CD8-positive, alpha-beta memory T cell (primary cell): Measurements from ENCODE around the gene SLC38A2. TPM values are rescaled to one million over a fixed set of nuclear protein-coding genes. Genes with fewer than 3 reads are reported as not detected.

Experiments used
- CTCF ChIA-PET: fragments of 350-600 bp; sonication (Branson Sonifier 250); formaldehyde crosslinking; loops from one replicate; lab custom pipeline; 2021; ENCODE audit warnings: antibody characterized with exemption; lab: Charles Lee
- POLR2A ChIA-PET: fragments of 350-600 bp; sonication (Branson Sonifier 250); formaldehyde crosslinking; loops from one replicate; lab custom pipeline; 2021; ENCODE audit warnings: antibody characterized with exemption; lab: Charles Lee
- DNase-seq, 5 donors: peaks; one replicate each; pipeline versions ENCODE4 v3.0.0 to v3.0.0-alpha.2; 2020 to 2022; ENCODE audit warnings: mixed read lengths in 1 of 5
- H3K27ac ChIP-seq: one replicate; pipeline ENCODE4 v1.7.0; 2013; ENCODE audit warnings: low read depth, mild to moderate bottlenecking, low read length, moderate library complexity
- H3K27me3 ChIP-seq: 2 replicates; pipeline ENCODE4 v1.7.0; 2013; ENCODE audit warnings: low read length, mild to moderate bottlenecking; ENCODE audit not compliant: insufficient read depth, poor library complexity, severe bottlenecking
- H3K36me3 ChIP-seq: 2 replicates; pipeline ENCODE4 v1.7.0; 2013; ENCODE audit warnings: mild to moderate bottlenecking, low read length, moderate library complexity; ENCODE audit not compliant: insufficient read depth
- H3K4me1 ChIP-seq: 2 replicates; pipeline ENCODE4 v1.7.0; 2013; ENCODE audit warnings: mild to moderate bottlenecking, low read length, moderate library complexity; ENCODE audit not compliant: insufficient read depth
- H3K4me3 ChIP-seq: 2 replicates; pipeline ENCODE4 v1.7.0; 2013; ENCODE audit warnings: mild to moderate bottlenecking, low read length
- H3K9me3 ChIP-seq: 2 replicates; pipeline ENCODE4 v1.7.0; 2013; ENCODE audit warnings: mild to moderate bottlenecking, low read length
- H3K27ac Mint-ChIP-seq, 8 donors: one replicate each; pipeline ENCODE4 v1.8.0; 2020 to 2021; ENCODE audit warnings: mixed read lengths in 8 of 8, mild to moderate bottlenecking in 6 of 8, inconsistent platforms in 3 of 8, moderate library complexity in 3 of 8
- H3K27me3 Mint-ChIP-seq, 2 donors: one replicate each; pipeline ENCODE4 v1.8.0; 2020 to 2021; ENCODE audit warnings: mixed read lengths in 2 of 2, mild to moderate bottlenecking in 1 of 2, moderate library complexity in 1 of 2
- H3K36me3 Mint-ChIP-seq, 3 donors: one replicate each; pipeline ENCODE4 v1.8.0; 2020 to 2021; ENCODE audit warnings: mixed read lengths in 3 of 3, inconsistent platforms in 1 of 3, mild to moderate bottlenecking in 1 of 3
- H3K4me1 Mint-ChIP-seq, 3 donors: one replicate each; pipeline ENCODE4 v1.8.0; 2020 to 2021; ENCODE audit warnings: mixed read lengths in 3 of 3, inconsistent platforms in 1 of 3, mild to moderate bottlenecking in 1 of 3
- H3K4me3 Mint-ChIP-seq, 7 donors: one replicate each; pipeline ENCODE4 v1.8.0; 2020 to 2021; ENCODE audit warnings: mixed read lengths in 7 of 7, mild to moderate bottlenecking in 6 of 7, moderate library complexity in 4 of 7, inconsistent platforms in 2 of 7
- H3K9me3 Mint-ChIP-seq, 5 donors: one replicate each; pipeline ENCODE4 v1.8.0; 2020 to 2022; ENCODE audit warnings: mixed read lengths in 5 of 5, mild to moderate bottlenecking in 3 of 5, moderate library complexity in 2 of 5, inconsistent platforms in 1 of 5
- polyA plus RNA-seq: library from polyadenylated mRNA; unstranded; fragments of 300-500 nt; fragmentation: Illumina TruSeq; gene quantifications from one replicate; pipeline ENCODE4 v1.2.3, GENCODE V29; 2021
- total RNA-seq, 2 experiments: library from RNA; stranded (reverse); gene quantifications; one replicate each; pipeline ENCODE4 v1.2.3, GENCODE V29; 2021

The SLC38A2 gene
- total and polyA plus RNA-seq, 3 experiments from 2014 or later, result 58.4 to 202 (median 198) TPM

- CTCF ChIA-PET, result interaction anchor here (0.9 to 1.2 kb wide), 2 partner anchors 99 to 243 kb away, joined by 3 read pairs; partner anchors contain the start of gene SLC38A1
- no peak overlapping the region for H3K27ac ChIP-seq
- H3K4me3 ChIP-seq, result no peak overlapping the region
Observed at GRCh38 chr12:46368138-46368537, 4.4 kb downstream of the SLC38A2 start.

DNA sequence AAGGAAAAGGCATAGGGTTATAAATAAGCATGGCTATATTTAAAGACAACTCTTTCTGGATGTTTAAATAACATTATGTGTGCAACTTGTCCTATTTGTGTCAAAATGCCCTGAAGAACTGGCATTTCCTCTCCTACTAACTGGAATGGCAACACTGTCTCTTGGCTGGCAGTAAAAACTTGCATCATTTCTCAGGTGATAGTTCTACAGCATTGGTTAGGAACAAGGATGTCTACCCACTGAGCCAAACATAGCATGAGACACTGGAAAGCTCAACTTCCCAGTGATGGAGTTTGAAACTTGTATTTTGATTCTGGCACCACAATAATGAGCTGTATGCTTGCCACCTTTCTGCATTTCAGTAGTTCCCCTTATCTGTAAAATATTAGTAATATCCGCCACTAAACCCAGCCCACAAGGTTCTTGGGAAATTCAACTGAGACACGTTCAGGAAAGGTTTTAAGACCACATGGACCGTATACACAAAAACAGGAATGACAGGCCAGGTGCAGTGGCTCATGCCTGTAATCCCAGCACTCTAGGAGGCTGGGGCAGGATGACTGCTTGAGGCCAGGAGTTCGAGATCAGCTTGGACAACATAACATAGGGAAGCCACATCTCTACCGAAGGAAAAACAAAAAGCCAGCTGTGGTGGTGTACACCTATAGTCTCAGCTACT is 5.1 kb downstream of the SLC38A2 start:
- H3K27ac Mint-ChIP-seq, result peak overlapping the region in 7 of 8 donors; percentile 55 to 100 (median 74)
- peaks cover 0 to 2% (median 0%) of the 10 kb centered on the region in 5 donors for H3K9me3 Mint-ChIP-seq
- POLR2A ChIA-PET, result interaction anchor here (0.6 kb wide), 1 partner anchor 25 kb away, joined by 4 read pairs; no protein-coding TSS in a partner anchor
- Histone ChIP-seq H3K36me3 (peaks cover 67% of the 10 kb centered on the region), H3K9me3 (no peaks in the 10 kb centered on the region), H3K4me1 (peaks cover 67% of the 10 kb centered on the region), H3K27ac (no peak overlapping the region), H3K4me3 (no peak overlapping the region), H3K27me3 (no peaks in the 10 kb centered on the region)
- H3K4me1 Mint-ChIP-seq, result peaks cover 69 to 84% (median 83%) of the 10 kb centered on the region in 3 donors
- CTCF ChIA-PET, result interaction anchor here (0.9 to 1.2 kb wide), 2 partner anchors 99 to 243 kb away, joined by 3 read pairs; partner anchors contain the start of gene SLC38A1
- H3K27me3 Mint-ChIP-seq, result peaks cover 0 to 15% of the 10 kb centered on the region in 2 donors
- DNase-seq, result no peak
- peaks cover 18 to 94% (median 32%) of the 10 kb centered on the region in 3 donors for H3K36me3 Mint-ChIP-seq
- peak overlapping the region in 6 of 7 donors; percentile 47 to 98 (median 60) for H3K4me3 Mint-ChIP-seq

More at GRCh38 chr12:46368138-46368537, 4.4 kb downstream of the SLC38A2 start:
- Histone ChIP-seq H3K27me3 (no peaks in the 10 kb centered on the region), H3K36me3 (peaks cover 61% of the 10 kb centered on the region), H3K9me3 (no peaks in the 10 kb centered on the region), H3K4me1 (peaks cover 62% of the 10 kb centered on the region)
- Mint-ChIP-seq H3K4me1 (peaks cover 66 to 79% (median 77%) of the 10 kb centered on the region in 3 donors), H3K27me3 (peaks cover 0 to 16% of the 10 kb centered on the region in 2 donors), H3K4me3 (peak overlapping the region; percentile 33 to 98 (median 59)), H3K36me3 (peaks cover 18 to 91% (median 28%) of the 10 kb centered on the region in 3 donors), H3K27ac (peak overlapping the region; percentile 38 to 100 (median 70)), H3K9me3 (peaks cover 0 to 2% (median 0%) of the 10 kb centered on the region in 5 donors)
- DNase-seq, result no peak
- POLR2A ChIA-PET, result no interaction called here

DNA sequence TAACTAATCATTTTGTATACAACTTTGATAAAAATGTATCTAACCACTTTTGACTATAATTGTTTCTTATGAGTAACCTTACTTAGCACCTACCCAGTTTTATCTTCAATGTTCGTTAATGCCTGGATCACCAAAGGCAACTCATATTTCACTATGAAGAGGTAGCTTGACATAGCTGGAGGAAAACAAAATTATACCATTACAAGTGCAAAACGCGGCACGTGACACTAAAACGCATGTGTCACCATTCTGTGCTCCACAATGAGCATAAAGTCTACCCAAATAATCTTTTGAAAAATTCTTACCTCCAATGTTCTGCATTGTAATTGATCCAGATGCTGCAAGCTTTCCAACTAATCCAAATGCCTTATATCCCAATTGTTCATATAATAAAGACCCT is 5.8 kb downstream of the SLC38A2 start:
- H3K27me3 Mint-ChIP-seq, result peaks cover 0 to 9% of the 10 kb centered on the region in 2 donors
- Histone ChIP-seq H3K4me1 (peaks cover 67% of the 10 kb centered on the region), H3K4me3 (no peak overlapping the region), H3K27me3 (no peaks in the 10 kb centered on the region), H3K9me3 (no peaks in the 10 kb centered on the region), H3K27ac (no peak overlapping the region), H3K36me3 (peaks cover 73% of the 10 kb centered on the region)
- no peak for DNase-seq
- POLR2A ChIA-PET, result no interaction called here
- peak overlapping the region in 3 of 8 donors; percentile 66 to 100 (median 81) for H3K27ac Mint-ChIP-seq
- CTCF ChIA-PET, result interaction anchor here (1.2 kb wide), 1 partner anchor 242 kb away, joined by 3 read pairs; no protein-coding TSS in a partner anchor
- peaks cover 24 to 96% (median 38%) of the 10 kb centered on the region in 3 donors for H3K36me3 Mint-ChIP-seq
- peak overlapping the region in 2 of 7 donors; percentile 47 to 59 for H3K4me3 Mint-ChIP-seq
- peaks cover 73 to 92% (median 90%) of the 10 kb centered on the region in 3 donors for H3K4me1 Mint-ChIP-seq
- H3K9me3 Mint-ChIP-seq, result peaks cover 0 to 2% (median 0%) of the 10 kb centered on the region in 5 donors

- no peaks in the 10 kb centered on the region for H3K9me3 Mint-ChIP-seq
- H3K27me3 ChIP-seq, result no peaks in the 10 kb centered on the region
- H3K27me3 Mint-ChIP-seq, result peaks cover 0 to 1% of the 10 kb centered on the region in 2 donors
- H3K4me1 ChIP-seq, result peaks cover 67% of the 10 kb centered on the region
- peak overlapping the region in 7 of 8 donors; percentile 17 to 78 (median 58) for H3K27ac Mint-ChIP-seq
- POLR2A ChIA-PET, result no interaction called here
- no peak overlapping the region for H3K4me3 ChIP-seq
- peaks cover 76 to 96% (median 95%) of the 10 kb centered on the region in 3 donors for H3K4me1 Mint-ChIP-seq
- H3K27ac ChIP-seq, result no peak overlapping the region
- no peak for DNase-seq
- peaks cover 80% of the 10 kb centered on the region for H3K36me3 ChIP-seq
- CTCF ChIA-PET, result no interaction called here
- peaks cover 25 to 96% (median 38%) of the 10 kb centered on the region in 3 donors for H3K36me3 Mint-ChIP-seq
- no peak overlapping the region for H3K4me3 Mint-ChIP-seq
- H3K9me3 ChIP-seq, result no peaks in the 10 kb centered on the region
Observed at GRCh38 chr12:46365951-46366379, 6.6 kb downstream of the SLC38A2 start.

- Histone ChIP-seq H3K36me3 (peaks cover 80% of the 10 kb centered on the region), H3K4me1 (peaks cover 59% of the 10 kb centered on the region), H3K27ac (no peak overlapping the region), H3K4me3 (no peak overlapping the region), H3K27me3 (no peaks in the 10 kb centered on the region), H3K9me3 (no peaks in the 10 kb centered on the region)
- H3K9me3 Mint-ChIP-seq, result no peaks in the 10 kb centered on the region
- DNase-seq, result no peak
- H3K4me1 Mint-ChIP-seq, result peaks cover 70 to 91% (median 89%) of the 10 kb centered on the region in 3 donors
- peaks cover 28 to 93% (median 42%) of the 10 kb centered on the region in 3 donors for H3K36me3 Mint-ChIP-seq
- H3K4me3 Mint-ChIP-seq, result peak overlapping the region in 2 of 7 donors; percentile 5 to 19
- ChIA-PET POLR2A (interaction anchor here (0.8 kb wide), 1 partner anchor 37 kb away, joined by 3 read pairs; no protein-coding TSS in a partner anchor), CTCF (no interaction called here)
- no peaks in the 10 kb centered on the region for H3K27me3 Mint-ChIP-seq
- H3K27ac Mint-ChIP-seq, result peak overlapping the region in 7 of 8 donors; percentile 29 to 73 (median 58)
Observed at GRCh38 chr12:46364777-46365580, 7.6 kb downstream of the SLC38A2 start.

DNA sequence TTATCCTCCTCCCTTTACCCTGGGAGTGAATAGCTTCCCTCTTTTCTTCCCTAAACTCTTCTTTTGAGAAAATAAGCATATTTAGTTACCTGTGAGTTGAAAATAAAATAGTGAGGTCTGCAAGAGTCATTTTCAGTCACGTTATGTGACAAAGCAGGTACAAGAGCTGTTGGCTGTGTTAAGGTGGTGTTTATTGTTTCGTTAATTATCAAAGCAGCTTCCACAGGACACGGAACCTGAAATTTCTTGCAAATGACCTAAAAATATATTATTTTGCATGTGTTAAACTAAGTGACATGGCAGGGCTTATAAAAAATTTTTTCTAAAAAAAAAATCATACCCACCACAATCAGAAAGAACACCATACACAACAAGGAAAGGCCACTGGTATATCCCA is 8.3 kb downstream of the SLC38A2 start:
- H3K4me3 ChIP-seq, result no peak overlapping the region
- Mint-ChIP-seq H3K4me3 (no peak overlapping the region), H3K27me3 (no peaks in the 10 kb centered on the region), H3K36me3 (peaks cover 32 to 93% (median 46%) of the 10 kb centered on the region in 3 donors), H3K9me3 (no peaks in the 10 kb centered on the region), H3K4me1 (peaks cover 63 to 88% (median 82%) of the 10 kb centered on the region in 3 donors), H3K27ac (peak overlapping the region in 4 of 8 donors; percentile 32 to 78 (median 54))
- H3K27me3 ChIP-seq, result no peaks in the 10 kb centered on the region
- peaks cover 81% of the 10 kb centered on the region for H3K36me3 ChIP-seq
- no peak overlapping the region for H3K27ac ChIP-seq
- ChIA-PET POLR2A (no interaction called here), CTCF (no interaction called here)
- no peaks in the 10 kb centered on the region for H3K9me3 ChIP-seq
- peaks cover 52% of the 10 kb centered on the region for H3K4me1 ChIP-seq
- no peak for DNase-seq

DNA sequence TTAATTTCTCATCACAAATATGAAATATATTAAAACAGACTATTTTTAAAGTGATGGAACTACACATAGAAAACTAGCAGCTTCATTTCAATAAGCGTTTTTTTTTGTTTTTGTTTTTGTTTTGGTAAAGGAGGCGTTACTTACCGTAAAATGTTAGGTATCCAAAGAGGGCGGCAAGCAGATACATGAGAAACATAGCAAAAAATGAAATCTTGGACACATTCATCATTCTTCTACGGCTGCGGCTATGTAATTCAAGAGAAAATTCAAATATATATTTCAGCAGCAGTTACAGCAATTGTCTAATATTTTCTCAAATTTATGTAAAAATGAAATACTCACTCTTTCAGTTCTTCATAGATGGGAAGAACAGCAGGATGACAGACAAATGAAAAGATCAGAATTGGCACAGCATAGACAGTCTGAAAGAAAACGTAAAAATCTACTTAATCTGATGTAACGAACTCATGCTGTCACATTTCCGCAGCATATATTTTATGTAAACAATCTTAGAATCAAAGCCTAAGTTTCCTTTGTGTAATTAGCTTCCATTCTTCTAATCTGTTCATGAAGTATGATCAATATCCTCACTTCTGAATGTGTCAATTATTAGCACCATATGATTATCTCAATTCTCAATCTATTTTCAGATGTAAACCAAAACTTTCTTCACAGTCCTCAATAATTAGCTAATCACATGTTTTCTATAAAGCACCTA is 8.8 kb downstream of the SLC38A2 start:
- Histone ChIP-seq H3K4me1 (peaks cover 47% of the 10 kb centered on the region), H3K27ac (no peak overlapping the region), H3K27me3 (no peaks in the 10 kb centered on the region), H3K9me3 (no peaks in the 10 kb centered on the region), H3K36me3 (peaks cover 81% of the 10 kb centered on the region), H3K4me3 (no peak overlapping the region)
- no peak for DNase-seq
- H3K4me1 Mint-ChIP-seq, result peaks cover 57 to 86% (median 76%) of the 10 kb centered on the region in 3 donors
- CTCF ChIA-PET, result no interaction called here
- H3K4me3 Mint-ChIP-seq, result no peak overlapping the region
- H3K27ac Mint-ChIP-seq, result peak overlapping the region in 4 of 8 donors; percentile 32 to 78 (median 46)
- no peaks in the 10 kb centered on the region for H3K9me3 Mint-ChIP-seq
- no peaks in the 10 kb centered on the region for H3K27me3 Mint-ChIP-seq
- POLR2A ChIA-PET, result no interaction called here
- peaks cover 32 to 94% (median 48%) of the 10 kb centered on the region in 3 donors for H3K36me3 Mint-ChIP-seq
